ENCODE results near the gene TCOF1.

Gene TCOF1

DNA sequence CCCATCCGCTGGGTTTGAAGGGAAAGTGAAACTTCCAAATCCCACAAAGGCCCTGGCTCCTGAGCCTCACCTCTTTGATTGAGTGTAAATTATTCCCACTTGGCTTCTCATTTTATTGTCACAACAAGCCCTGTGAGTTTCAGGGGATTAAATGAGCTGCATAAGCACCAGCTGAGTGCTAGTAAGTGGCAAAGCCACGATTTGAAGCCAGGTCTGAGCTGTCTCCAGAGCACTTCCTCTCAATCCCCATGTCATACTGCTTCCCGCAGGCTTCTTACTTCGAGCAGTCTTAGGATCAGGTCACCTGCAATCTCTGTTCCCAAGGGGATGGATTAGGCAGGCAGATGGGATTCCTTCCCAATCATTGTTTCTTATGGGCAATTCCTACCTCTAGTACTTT, 74.1 kb downstream of the TCOF1 start:
- DNase-seq: no peak

DNA sequence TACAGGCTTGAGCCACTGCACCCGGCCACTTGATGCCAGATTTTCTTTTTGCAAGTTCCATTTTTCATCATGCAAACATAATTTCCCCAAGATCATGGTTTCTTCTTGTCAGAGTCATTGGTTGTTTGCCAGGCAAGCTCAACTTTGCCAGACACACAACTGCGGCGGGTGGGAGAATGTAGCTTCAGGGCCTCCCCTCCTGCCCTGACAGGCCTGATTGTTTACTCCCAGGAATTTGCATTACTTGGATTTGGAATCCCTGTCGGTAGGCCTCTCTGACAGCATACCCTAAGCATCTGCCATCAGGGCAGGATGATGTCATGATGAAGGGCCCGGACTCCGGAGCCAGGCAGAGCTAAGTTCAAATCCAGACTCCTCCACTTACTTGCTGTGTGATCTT, 77.0 kb downstream of the TCOF1 start:
- no peak for DNase-seq

DNA sequence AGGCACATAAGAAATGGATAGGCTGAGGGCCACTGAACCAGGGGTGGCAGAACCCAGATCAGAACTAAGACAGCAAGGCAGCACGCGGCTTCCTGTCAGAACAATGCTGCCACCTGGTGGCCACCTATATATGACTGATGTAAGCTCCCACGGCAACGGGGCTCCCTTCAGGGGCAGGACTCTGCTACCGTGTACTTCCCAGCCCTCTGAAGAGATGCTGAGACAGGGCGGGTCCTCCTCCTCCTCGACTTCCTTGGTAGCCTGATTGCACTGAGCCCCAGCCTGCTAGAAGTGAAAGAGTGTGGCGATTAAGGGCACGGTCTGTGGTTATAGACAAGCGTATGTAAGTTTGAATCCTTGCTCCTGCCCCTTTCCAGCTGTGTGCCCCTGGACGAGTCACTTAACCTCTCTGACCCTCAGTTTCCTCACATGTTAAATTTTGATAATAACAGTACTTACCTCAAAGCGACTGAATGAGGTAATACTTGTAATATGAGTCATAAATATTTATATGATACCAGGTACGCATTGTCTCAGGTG, 78.7 kb downstream of the TCOF1 start:
- DNase-seq: peak; percentile 92

DNA sequence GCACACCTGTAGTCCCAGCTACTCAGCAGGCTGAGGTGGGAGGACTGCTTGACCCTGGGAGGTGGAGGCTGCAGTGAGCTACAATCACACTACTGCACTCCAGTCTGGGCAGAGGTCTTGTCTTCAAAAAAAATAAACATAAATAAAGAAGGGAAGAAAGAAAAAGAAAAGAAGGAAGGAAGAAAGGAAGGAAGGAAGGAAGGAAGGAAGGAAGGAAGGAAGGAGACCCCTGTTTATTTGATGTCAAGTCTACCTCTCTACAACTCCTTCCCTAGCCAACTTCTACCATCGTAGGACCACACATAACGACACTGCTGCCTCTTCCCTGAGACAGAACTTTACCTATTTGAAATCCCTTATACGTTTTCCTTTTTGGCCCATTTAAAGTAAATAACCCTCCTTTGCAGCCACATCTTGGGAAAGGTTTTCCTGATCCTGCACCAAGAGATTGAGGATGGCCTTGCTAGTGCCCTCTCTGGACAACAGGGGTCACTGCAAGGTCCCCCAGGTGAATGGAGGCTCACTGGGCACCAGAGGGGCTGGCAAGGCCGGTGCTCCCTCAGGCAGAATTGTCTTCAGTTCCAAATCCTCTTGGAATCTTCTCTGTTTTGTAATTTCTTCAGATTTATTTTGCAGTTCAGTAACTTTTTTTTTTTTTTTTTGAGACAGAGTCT, 81.5 kb downstream of the TCOF1 start:
- peak; percentile 16 for DNase-seq

DNA sequence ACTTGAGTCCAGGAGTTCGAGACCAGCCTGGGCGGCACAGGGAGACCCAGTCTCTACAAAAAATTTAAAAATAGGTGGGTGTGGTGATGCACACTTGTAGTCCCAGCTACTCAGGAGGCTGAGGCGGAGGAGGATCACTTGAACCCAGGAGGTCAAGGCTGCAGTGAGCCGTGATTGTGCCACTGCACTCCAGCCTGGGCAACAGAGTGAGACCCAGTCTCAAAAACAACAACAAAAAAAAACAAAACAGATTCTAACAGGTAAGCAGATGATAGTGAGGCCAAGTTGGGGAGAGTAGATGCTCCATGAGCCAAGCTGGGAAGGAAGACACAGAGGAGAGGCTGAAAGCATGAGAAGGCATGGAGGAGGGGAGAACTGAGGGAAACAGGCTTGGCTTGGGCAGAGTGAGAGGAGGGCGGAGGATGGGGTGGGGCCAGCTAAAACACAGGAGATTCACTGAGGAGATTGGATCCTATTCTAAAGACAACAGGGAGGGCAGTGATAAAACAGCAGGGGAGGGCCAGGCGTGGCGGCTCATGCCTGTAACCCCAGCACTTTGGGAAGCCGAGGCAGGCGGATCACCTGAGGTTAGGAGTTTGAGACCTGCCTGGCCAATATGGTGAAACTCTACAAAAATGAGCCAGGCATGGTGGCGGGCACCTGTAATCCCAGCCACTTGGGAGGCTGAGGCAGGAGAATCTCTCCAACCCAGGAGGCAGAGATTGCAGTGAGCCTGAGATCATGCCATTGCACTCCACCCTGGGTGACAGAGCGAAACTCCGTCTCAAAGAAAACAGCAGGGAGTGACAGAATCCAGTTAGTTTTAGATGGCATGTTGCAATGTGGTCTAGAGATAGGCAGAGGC, 83.7 kb downstream of the TCOF1 start:
- no peak for DNase-seq

DNA sequence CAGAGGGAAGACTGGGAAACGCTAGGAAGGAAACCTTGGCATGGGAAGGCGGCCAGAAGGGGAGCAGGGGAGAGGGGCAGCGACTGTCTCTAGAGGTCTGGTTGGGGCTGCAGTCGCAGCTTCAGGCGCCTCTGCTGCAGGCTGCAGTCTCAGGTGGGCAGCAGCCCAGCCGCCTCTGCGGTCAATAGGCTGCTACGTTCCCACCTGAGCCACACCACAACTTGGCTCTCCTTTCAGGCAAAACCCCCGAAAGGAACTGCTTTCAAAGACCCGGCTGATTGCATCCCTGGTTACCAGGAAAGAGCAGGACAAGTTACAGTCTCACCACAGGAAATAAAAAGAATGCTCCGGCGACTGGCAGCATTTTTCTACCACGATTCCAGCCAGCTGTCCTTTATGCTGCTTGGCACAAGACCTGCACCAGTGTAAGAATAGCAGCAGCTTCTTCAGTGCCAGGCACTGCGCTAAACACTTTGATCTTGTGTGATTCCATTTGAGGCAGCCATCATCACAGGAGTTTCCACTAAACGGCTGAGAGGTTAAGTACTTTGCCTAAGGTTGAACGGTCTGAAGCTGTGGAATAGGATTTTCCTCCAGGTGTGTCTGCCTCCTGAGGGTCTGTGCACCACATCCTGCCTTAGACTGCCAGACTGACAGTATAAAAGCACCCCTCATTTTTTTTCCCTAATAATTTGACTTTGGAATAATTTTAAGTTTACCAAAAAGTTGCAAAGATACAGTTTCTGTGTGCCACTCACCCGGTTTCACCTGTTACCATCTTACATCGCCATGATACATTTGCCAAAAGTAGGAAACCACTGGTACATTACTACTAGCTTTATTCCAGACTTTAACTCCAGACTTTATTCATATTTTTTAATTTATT, 84.6 kb downstream of the TCOF1 start:
- DNase-seq: no peak

DNA sequence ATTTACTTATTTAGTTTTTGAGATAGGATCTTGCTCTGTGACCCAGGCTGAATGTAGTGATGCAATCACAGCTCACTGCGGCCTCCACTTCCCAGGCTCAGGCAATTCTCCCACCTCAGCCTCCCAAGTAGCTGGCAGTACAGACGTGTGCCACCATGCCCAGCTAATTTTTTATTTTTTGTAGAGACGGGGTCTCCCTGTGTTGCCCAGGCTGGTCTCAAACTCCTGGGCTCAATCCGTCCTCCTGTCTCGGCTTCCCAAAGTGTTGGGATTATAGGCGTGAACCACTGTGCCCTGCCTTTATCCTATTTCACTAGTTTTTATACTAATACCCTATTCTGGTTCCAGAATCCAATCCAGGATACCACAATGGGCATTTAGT, 85.2 kb downstream of the TCOF1 start:
- DNase-seq: no peak

DNA sequence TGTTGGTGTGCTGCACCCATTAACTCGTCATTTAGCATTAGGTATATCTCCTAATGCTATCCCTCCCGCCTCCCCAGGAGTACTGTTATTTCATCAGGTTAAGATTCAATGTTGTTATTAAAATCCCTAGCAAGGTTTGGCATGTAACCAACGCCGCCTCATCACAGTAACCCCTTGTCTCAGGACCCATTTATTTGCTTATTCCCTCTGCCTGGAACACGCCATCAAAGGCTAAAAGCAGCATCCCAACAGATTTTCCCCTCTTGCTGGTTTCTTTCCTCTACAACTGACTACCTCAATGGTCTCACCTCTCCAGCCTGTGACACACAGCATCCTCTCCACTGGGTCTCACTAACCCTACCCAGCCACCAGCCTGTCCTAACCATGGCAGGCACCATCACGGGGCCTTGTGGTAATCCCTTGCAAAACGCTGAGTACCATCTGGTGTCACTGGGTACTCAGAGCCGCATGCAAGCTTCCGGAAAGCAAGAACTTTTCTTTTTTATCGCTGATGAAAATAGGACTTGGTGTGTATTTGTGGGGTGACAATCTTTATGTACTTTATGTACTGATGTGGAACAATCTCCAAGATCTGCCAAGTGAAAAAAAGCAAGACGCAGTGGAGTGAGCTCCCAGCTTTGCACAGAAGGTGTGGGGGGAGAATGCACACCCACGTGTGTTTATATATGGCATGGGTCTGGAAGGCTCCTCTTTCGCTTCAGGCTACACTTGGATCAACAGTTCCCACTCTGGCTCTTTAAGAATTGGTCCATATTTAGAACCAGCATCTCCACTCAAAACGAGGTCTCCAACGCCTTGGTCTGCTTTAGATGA, 86.0 kb downstream of the TCOF1 start:
- no peak for DNase-seq

DNA sequence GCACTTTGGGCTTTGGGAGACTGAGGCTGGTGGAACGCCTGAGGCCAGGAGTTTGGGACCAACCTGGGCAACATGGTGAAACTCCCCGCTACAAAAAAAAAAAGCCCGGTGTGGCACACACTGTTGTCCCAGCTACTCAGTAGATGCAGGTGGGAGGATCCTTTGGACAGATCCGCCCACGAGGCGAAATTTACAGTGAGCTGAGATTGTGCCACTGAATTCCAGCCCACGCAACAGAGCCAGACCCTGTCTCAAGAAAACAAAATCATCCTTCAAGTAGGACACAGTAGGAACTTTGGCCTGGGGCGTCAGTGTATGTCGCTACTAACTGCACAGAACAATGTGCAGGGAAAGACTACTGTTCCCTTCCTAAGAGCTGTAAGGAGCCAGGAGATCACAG, 87.3 kb downstream of the TCOF1 start:
- DNase-seq: no peak

DNA sequence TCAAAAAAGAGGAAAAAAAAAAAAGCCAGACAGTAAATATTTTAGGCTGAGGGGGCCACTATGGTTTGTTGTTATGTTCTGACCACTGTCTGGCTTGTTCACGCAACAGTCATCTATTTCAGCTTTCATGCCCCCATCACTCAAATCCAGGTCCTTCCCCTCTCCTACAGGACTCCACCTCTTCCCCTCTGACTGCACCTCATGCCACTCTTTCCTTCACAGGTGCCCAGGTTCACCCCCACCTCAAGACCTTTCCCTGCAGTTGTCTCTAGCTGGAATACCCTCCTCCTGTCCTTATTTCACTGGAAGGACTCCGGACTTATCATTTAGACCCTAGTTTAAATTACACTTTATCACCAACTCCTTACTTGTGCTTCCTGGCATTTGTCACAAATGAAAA, 88.6 kb downstream of the TCOF1 start:
- no peak for DNase-seq

DNA sequence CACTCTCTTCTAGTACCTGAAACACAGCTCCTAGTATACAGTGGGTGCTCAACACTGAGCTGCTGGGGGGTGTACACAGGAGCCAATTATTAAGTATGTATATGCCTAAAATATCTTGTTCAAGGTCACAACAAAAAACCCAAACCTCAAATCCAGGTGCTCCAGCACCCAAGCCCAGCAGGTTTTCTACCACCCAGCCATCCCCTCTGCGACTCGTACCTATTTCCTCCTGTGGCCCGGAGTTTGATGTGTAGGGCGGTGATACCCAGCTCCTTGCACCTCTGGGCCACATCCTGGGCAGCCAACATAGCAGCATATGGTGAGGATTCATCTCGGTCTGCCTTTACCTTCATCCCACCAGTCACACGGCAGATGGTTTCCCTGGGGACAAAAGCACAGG, 89.1 kb downstream of the TCOF1 start:
- DNase-seq: no peak

DNA sequence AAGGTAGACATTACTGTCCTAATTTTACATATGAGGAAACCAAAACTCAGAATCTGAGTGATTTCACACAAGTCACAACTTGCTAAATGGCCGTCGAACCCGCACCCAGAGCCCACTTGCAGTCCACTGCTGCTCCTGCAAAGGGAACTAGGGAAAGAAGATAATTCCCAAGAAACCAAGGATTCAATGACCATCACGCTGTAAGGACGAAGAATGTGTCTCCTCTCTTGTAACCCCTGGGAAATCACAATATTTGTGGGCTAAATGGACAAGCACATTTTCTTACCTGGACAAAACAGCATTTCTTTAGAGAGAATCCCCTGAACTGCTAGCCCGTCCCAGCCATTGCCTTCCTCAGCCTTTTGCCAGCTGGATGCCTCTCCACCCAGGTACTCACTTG, 89.7 kb downstream of the TCOF1 start:
- no peak for DNase-seq

DNA sequence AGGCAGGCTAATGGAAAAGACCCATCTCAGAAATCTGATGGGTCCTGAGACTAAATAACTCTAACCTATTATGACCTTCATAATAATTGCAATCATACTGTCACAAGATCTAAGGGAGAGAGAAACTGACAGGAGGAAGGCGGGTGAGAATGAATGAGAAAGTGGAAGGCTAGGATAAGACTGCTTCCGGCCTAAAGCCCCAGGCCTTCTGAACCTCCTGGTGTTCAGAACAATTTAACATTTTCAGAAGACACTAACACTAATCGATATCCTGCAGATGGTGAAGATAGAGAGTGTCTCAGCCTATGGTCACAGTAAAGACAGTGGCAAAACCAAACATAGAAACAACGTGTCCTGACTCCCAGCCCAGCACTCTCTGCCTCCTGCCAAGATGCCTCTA, 90.8 kb downstream of the TCOF1 start:
- no peak for DNase-seq

DNA sequence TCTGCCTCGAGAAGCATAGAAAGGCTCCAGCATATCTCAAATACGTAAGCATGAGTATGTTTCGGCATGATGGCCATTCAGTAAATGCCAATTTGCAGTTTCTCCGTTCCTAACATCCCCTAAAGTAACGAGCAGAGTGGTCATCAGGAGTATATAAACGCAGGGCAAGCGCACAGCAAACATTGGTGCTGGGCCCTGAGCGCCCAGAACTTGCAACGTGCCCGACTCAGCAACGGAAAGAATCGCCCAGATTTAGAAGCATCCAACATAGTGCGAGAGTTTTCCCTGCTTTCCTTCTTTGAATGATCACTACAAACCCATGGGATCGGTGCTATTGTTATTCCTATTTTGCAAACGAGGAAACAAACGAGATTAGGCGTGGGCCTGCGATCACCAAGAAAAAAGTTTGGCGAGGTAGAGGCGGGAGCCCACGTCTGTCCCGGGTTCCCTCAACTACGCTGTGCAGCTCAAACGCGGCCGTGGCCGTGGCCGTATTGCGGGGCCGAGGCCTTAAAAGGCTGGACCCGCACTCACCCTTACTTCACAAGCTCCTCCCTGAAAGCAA, 91.5 kb downstream of the TCOF1 start:
- peak; percentile 12 for DNase-seq
